KG1 (cell line): ENCODE data around the gene ACOXL.

Experiments used
- DNase-seq: peaks from one replicate; lab custom pipeline; 2025; lab: John Stamatoyannopoulos, UW

Gene ACOXL

DNA sequence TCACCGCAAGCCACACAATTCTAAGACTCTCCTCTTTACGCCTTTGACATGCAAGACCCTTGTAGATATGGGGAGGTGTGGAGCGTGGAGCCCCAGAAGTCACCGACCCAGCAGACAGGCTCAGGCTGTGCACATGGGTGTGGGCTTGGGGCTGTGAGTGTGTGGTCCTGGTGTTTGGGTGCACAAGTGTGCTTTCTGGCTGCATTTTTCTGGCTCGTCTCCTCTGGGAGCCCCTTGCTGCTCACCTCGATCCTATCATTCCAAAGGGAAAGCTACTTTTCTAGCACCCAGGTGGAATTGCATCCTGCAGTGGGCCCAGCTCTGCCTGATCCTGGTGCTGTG lies 143.0 kb downstream of the ACOXL start:
- DNase-seq = no peak

DNA sequence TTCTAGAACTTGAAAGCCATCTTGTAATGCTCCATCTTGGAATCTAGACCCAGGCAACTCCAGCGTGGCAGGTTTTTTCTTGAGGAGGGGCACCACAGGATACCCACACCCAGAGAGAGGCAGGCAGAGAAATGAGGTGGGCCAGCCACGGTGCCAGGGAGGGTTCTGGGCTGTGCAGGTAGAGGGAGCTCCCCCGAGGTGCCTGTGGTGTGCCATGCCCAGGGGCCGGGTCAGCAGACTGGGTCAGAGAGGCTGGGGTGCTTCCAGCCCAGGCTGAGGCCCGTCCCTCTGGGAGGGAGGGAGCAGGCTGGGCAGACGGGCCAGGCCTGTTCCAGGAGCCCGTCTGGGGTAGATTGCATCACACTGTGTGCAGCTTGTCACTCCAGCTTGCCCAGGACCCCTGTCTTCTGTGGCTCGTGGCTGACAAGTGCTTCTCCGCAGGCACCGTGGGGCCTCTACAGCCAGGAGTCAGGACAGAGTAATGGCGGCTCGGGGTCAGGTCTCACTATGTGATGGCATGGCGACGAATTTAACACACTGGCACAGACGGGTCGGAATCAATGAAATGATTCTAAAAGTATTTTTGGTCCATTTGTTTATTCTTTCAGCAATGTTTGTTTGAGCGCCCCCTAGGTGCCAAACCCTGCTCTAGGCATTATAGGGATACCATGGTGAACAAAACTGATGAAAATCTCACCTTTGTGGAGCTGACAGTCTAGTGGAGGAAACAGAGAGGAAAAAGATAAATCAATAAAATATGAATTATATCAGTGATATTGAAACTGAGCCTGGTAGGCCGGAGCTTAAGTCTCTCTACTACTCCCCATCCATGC lies 144.0 kb downstream of the ACOXL start:
- no peak for DNase-seq

DNA sequence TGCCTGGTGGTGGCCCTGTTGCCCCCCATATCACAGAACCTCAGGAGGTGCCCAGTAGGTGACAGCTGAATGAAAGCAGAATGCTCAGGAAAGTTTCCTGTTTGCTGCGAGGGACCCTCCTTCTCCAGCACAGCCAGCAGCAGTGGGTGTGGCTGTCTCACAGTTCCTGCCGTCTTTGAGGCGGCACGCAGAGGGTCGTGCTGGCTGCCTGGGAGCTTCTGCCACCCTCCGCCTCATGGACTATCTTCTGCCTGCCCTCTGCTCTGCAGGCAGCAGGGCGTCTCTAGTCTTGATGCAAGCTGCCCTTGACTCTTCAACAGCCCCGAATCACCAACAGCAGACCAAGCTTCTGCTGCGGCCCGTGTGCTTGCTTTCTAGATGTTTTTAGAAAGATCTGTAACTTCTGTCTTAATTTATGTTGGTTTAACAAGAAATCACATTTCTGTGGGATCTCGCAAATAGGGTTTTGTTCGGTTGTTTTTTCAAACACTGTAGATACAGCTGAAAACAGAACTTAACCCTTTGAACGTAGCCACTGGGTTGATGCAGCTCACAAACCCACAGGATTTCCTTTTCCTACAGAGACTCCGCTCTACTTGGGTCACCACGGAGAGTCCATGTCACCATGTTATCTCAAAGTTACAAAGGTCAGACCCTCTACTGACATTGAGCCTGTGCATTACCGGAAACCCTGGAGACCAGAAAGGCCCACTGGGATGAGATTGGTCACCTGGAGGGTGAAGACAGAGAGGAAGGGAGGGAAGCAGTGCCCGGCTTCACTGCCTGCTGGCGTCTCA lies 144.9 kb downstream of the ACOXL start:
- no peak for DNase-seq

DNA sequence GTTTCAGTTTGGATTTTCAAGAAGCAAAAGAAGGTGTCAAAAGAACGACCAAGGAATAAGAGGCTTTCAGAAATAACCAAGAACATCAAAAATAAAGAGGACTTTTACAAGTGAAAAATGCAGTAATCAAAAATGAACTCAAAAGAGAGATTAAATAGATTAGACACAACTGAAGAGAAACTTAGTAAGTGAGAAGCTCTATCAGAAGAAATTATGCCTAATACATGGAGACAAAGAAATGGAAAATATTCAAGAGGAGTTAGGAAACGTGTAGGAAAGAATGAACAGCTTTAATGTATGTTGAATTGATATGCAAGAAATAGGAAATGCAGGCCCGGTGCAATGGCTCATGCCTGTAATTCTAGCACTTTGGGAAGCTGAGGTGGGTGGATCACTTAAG lies 145.8 kb downstream of the ACOXL start:
- DNase-seq = no peak

DNA sequence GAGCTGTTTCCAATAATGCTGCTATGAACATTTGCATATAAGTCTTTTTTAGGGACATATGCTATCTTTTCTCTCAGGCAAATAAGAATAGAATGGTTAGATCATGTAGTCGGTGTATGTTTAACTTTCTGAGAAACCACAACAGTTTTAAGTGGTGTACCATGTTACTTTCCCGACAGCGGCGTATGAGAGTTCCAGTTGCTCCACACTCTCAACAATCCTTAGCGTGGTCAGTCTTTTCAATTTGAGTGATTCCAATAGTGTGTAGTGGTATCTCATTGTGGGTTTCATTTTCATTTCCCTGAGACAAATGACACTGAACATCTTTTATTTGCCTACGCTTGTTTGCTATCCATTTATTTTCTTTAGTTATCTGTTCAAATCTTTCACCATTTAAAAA lies 149.5 kb downstream of the ACOXL start:
- DNase-seq = no peak

DNA sequence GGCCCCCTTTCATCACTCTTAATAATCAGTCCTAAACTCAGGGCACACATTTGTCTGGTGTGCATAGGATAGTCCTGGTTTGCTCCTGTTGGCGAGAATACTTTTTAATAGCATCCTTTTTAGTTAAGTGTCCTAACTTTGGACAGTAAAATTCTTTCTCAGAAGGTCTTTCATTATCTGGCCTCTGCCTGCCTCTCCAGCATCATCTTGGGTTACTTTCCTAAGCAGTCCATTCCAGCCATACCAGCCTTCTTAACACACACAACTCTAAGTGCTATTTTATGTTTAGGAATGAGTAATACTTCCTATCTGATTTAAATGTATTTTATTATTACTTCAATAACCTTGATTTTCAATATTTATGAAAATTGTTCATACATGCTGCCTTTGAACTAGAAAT lies 151.0 kb downstream of the ACOXL start:
- DNase-seq = no peak

DNA sequence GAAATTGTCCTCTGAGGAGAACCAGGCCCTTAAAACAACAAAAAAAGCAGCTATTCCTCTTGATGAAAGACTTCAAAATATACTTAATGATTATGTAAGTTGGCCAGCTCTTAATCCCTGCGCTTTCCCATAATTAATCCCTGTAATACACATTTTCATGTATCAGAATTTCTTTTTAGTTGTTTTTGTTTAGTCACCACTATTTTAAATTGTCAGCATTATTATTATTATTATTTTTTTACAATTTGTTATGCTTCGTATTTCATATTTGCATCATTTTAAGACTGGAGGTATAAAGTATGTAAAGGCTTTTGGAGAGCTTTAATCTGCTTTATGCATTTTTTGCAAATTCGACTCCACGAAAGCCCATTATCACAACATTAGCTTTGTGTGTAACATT lies 152.9 kb downstream of the ACOXL start:
- no peak for DNase-seq

DNA sequence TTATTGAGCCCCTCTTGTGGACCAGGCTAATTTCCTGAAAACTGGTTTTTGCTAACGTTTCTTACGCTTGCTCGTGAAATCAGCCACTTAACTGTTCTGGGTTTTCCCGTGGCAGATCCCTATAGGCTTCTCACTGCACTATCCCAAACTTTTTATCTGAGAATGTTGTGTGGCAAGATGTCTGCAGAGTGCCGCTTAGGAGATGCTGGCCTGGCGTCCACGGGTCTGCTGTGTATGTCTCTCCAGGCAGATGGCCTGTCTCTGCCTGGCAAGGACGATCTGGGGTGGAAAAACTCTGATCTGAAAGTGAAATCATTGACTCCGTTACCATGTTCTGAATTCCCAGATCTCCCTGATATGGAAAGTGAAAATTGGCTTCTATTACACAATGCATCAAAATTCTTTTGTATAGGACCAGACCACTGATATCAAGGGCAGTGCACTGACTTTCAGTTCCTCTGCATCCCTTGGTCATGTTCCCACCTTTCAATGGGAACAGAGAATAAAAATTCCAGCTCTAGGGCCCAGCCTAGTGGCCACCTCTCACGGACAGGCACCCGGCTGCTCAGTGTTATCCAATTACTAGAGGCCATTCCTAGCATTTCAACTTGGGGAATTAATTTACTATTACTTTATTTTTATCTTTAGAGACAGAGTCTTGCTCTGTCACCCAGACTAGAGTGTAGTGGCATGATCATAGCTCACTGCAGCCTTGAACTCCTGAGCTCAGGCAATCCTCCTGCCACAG lies 154.6 kb downstream of the ACOXL start:
- no peak for DNase-seq

DNA sequence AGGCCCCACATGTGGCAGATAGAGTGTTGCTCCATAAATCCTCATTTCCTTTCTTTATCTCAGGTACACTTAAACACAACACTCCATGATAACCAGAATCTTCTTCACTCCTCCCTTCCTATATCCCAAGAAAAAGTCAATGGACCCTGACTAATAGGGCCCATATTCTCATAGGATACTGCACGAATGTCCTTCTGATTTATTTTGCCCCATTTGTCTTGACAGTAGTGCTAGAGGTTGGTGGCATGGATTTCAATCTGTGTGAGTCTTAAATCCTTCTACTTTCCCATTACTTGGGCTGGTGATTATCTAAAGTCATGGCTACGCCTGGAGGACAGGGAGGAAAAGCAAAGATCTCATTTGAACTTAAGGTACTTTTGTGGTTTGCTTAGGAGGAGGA lies 156.0 kb downstream of the ACOXL start:
- DNase-seq = no peak

DNA sequence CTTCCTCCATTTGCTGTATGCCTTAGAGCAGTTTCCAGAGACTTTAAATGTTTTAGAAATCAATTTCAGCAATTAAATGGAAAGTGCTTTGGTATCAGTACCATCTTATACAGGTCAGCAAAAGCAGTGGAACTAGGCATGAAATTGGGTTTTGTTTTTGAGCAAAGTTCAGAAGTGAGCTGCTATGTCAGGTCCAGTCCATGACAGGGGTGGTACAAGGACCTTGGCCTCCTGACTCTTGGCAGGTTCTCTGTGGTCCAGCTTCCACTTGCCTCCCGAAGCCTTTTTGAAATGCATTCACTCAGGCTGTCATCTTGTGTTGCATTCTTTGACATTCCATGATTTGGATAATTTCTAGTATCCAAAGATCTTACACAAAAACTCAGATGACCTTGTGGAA lies 159.3 kb downstream of the ACOXL start:
- DNase-seq = no peak

DNA sequence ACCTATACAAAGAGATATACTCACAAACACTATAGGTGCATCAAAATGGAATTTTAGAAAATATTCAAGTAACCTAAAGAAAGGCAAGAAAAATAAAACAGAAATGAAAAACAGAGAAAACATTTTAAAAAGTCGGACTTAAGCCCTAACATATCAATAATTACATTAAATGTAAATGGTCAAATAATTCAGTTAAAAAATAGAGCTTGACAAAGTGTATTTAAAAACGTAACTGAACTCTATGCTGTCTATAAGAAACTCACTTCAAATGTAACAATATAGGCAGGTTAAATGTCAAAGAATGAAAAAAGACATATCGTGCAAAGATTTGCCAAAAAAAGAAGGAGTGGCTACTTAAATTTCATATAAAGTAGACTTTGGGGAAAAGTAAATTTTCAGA lies 163.9 kb downstream of the ACOXL start:
- DNase-seq = no peak

DNA sequence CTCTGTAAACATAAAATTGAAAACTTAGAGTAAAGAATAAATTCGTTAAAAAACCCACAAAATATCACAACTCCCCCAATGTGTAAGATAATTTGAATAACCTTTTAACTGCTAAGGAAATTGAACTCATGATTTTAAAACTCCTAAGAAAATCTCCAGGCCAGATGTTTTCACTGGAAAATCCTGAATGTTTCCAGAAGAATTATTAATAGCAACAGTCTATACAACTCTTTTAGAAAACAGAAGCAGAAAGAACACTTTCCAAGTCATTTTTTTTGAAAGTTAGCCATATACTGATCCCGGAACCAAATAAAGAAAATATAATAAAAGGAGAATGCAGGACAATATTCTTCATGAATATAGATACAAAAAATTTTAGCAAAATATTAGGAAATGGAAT lies 165.6 kb downstream of the ACOXL start:
- no peak for DNase-seq

DNA sequence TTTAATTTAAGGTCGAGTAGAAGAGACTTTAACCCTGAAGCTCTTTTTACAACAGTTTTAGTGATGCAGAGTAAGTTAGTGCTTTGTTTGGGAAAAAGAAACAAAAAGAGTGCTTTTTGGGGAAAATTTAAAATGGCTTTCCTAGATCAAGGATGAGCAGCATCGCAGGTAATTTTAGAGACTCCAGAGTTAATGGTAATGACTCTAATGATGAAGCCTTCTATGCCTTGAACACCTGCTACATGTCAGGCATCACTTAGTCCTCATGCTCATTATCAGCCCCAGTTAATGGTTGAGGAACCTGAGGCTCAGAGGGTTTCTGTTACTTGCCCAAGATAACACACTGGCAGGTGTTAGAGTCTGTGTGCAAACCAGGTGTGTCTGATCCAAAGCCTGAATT lies 167.8 kb downstream of the ACOXL start:
- no peak for DNase-seq

DNA sequence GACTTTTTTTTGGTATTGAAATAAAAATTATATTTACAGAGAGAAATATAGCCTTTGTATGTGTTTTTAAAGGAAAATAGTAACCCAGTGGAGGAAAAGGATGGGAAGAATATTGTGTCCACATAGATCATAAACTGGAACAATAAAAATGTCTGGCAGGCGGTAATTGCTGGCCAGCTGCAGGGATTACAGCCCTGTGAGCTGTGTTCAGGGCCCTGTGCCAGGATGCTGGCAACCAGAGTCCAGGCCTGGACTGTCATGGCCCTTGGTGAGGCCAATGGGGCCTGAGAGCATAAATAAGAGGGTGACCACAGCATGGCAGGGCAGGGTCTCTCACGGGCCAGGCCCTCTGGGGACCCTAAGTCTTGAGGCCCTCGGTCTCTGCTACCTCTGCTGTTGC lies 171.2 kb downstream of the ACOXL start:
- no peak for DNase-seq

DNA sequence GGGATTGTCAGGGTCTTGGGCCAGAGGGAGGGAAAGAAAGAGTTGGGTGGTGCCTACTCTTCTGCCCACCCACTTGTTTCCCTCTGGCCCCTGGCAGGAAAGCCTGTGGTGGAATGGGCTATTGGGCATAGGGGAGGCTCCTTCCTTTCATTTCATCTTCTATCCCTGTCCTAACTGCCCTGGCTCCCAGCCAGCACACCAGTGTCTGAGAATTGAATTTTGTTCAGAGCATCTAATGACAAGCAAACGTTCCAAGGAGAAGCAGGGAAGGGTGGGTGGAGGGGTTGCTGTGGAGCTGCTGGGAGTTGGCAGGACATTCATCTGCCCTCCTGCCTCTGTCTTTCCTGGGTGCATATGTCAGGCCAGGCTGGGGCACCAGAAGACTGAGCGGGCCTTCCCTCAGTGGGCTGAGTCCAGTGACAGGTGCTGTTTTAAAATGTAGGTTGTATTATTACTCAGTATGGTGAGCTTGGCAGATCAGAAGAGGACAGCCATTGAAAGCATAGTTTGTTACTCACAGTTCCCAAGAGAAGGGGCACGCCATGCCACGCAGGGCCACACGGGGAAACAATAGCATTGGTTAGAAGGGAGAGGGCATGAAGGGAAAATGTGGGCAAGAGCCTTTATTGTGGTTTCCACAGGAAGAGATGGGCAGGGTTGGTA lies 171.9 kb downstream of the ACOXL start:
- DNase-seq = no peak

DNA sequence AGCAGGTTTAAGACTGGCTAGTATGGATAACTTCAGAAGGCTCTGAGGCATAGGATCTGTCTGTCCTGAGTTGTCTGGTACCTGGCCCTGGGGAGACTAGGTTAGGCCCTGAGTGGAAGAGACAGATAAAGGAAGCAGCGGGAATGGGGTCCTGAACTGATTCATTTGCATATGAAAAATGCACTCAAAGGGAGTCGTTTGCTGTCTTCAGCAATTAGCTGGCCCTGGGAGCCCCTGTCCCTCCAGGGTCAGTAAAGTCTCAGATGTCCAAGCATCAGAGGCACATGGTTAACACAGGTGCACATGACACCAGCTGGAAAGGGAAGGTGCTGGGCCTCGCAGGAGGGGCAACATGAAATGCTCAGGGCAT lies 172.4 kb downstream of the ACOXL start:
- DNase-seq = no peak

DNA sequence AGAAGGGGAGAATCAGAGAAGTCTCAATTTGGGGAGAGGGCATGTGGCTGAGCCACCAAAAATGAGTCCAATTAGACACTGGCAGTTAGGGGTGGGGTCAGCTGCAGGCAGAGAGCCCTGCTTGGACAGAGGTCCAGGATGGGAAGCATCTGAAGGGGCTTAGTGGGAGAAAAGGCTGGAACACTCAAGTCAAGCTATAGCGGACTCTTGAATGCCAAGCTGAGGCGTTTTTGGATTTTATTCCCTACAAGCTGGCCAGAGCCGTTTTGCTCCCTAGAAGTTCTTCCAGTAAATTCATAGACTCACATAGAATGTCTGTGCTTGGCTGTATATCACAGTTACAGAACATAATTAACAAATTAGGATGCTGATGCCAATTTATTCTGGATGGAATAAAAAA lies 172.8 kb downstream of the ACOXL start:
- no peak for DNase-seq

DNA sequence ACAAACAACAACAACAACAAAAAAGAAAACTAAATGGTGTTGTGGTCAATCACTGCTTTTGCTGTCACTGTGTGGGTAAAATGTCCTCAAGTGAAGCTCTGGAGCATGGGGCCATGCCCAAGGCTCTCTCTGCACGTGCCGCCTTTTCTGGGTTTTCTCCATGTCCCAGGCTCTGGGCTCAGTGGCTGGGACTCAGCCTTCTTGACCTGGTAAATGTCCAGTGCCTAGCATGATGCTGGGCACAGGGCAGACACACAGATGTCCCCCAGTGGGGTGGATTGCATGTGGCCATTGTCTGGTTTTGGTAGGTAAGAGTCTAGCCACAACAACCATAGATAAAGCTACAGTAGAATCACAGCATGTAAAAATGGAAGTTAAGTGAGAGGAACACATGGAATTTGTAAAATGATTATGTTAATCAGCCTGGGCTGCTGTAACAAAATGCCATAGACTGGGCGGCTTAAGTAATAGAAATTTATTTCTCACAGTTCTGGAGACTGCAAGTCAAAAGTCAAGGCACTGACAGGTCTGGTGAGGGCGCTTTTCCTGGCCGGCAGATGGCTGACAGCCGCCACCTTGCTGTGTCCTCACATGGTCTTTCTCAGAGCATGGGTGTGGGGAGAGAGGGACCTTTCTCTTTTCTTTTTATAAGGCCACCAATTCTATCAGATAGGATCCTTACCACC lies 174.4 kb downstream of the ACOXL start:
- DNase-seq = no peak

DNA sequence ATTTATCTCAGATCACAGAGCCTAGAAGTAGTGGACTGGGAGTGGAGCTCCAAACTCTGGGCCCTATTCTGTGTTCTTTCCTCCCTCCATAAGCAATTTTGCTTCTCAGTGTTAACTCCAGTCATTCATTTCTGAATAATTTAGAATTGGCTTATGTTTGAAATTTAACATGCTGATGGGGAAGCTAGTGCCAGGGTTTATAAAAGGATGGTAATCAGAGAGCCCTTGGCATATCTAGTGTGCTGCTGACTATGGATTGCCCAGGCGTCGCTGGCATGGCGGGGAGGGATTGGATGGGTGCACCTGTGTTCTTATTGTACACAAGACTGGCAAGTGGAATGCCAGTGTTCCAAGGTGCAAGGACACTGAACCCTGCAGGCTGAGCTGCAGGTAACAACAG lies 177.1 kb downstream of the ACOXL start:
- no peak for DNase-seq

DNA sequence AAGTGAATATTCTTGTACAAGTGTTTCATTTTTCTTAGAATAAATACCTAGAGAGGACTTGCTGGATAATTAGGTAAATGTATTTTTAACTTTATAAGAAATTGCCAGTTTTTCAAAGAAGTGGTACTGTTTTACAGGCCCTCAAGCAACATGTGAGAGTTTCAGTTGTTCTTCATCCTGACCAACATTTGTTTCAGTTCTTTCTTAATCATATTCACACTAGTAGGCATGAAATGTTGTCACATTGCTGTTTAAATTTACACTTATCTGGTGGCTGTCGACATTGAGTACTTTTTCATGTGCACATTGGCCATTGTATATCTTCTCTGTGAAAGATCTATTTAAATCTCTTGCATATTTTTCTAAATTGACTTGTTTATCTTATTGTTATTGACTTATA lies 178.1 kb downstream of the ACOXL start:
- DNase-seq = no peak

DNA sequence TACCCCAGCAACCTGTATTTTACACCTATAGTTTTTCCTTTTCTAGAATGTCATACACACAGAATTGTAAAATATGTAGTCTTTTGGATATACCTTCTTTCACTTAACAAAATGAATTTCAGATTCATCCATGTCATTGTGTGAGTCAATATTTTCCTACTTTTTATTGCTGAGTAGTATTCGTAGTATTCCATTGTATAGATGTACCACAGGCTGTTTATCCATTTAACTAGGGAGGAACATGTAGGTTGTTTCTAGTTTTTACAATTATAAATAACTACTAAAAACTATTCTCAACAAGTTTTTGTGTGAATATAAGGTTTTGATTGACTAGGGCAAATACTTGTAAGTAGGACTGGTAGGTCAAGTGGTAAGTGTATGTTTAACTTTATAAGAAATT lies 187.4 kb downstream of the ACOXL start:
- no peak for DNase-seq

DNA sequence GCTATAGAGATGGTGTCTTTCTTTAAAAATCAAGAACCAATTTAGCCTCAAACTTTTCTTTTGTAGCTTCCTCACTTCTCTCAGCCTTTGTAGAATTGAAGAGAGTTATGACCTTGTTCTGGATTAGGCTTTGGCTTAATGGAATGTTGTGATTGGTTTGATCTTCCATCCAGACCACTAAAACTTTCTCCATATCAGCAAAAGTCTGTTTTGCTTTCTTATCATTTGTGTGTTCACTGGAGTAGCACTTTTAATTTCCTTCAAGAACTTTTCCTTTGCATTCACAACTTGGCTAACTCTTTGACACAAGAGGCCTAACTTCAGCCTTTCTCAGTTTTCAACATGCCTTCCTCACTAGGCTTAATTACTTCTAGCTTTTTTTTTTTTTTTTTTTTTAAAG lies 193.1 kb downstream of the ACOXL start:
- no peak for DNase-seq
